DMS53 treated with DMSO at 0.1 percent for 48 hours (cell line): ENCODE measurements around the gene RFX2.
"Not testable (repeated sequence)": the region's sequence is repeated elsewhere in the genome, so short reads cannot be mapped to it uniquely, and the experiment has no call there.

Source experiments
- DNase-seq: peaks from one replicate; lab custom pipeline; 2025; ENCODE audit not compliant: unreplicated experiment; lab: John Stamatoyannopoulos, UW

Gene RFX2

GRCh38 chr19:6110360-6110977 lies at the start of gene RFX2:
TSS of gene RFX2 (minus strand) at chr19:6110500. CDS start at chr19:6047496, 63,004 bp downstream.
- peak; percentile 91 for DNase-seq

GRCh38 chr19:6156033-6156432 lies 45.7 kb upstream of the RFX2 start:
- no peak for DNase-seq

GRCh38 chr19:6150289-6150688 lies 40.0 kb upstream of the RFX2 start:
- no peak for DNase-seq

- DNase-seq, result no peak
Observed at GRCh38 chr19:6141217-6141616, 30.9 kb upstream of the RFX2 start.

GRCh38 chr19:6138511-6138910 lies 28.2 kb upstream of the RFX2 start:
- DNase-seq, result no peak

GRCh38 chr19:6138066-6138465 lies 27.8 kb upstream of the RFX2 start:
- no peak for DNase-seq

GRCh38 chr19:6133231-6133630 lies 22.9 kb upstream of the RFX2 start:
- DNase-seq, result no peak

GRCh38 chr19:6132482-6132881 lies 22.2 kb upstream of the RFX2 start:
- DNase-seq, result no peak

- no peak for DNase-seq
Observed at GRCh38 chr19:6127716-6128335, 17.5 kb upstream of the RFX2 start.

GRCh38 chr19:6126335-6126974 lies 16.2 kb upstream of the RFX2 start:
- peak; percentile 52 for DNase-seq

- peak; percentile 70 for DNase-seq
Observed at GRCh38 chr19:6125571-6125989, 15.3 kb upstream of the RFX2 start.

GRCh38 chr19:6119031-6119430 lies 8.7 kb upstream of the RFX2 start:
- DNase-seq, result no peak

- no peak for DNase-seq
Observed at GRCh38 chr19:6118043-6118442, 7.7 kb upstream of the RFX2 start.

- no peak for DNase-seq
Observed at GRCh38 chr19:6117534-6117933, 7.2 kb upstream of the RFX2 start.

- no peak for DNase-seq
Observed at GRCh38 chr19:6116749-6117430, 6.6 kb upstream of the RFX2 start.

GRCh38 chr19:6115992-6116391 lies 5.7 kb upstream of the RFX2 start:
- DNase-seq, result no peak

- DNase-seq, result no peak
Observed at GRCh38 chr19:6113616-6114188, 3.4 kb upstream of the RFX2 start.

GRCh38 chr19:6109947-6110346 lies 353 bp downstream of the RFX2 start:
- DNase-seq, result no peak

GRCh38 chr19:6108721-6109633 lies 1.3 kb downstream of the RFX2 start:
- no peak for DNase-seq

- not testable (repeated sequence) for DNase-seq
Observed at GRCh38 chr19:6106643-6107294, 3.5 kb downstream of the RFX2 start.
